ENCODE measurements around the gene TRIM61. TPM values are rescaled to one million over a fixed set of nuclear protein-coding genes. Genes with fewer than 3 reads are reported as not detected.
"Not testable (repeated sequence)": the region's sequence is repeated elsewhere in the genome, so short reads cannot be mapped to it uniquely, and the experiment has no call there.

Gene TRIM61
- total RNA-seq, 1 donor from 2014 or later: not detected

- no peaks in the 10 kb centered on the region for H3K4me1 ChIP-seq
- no peak for DNase-seq (ENCODE audit: extremely low spot score in 2 of 2)
- H3K9me3 ChIP-seq: no peaks in the 10 kb centered on the region
- intact Hi-C loops (cut with DNase I): no loop called here
- H3K36me3 ChIP-seq: no peaks in the 10 kb centered on the region
- H3K4me3 ChIP-seq: no peak overlapping the region
- TF ChIP-seq POLR2AphosphoS5 (IDR thresholded peaks at IDR 0.05; ENCODE audit: insufficient read depth in 1 of 2, low read depth in 1 of 2) (no peak), POLR2A (IDR thresholded peaks at IDR 0.05) (no peak), CTCF (IDR thresholded peaks at IDR 0.05) (no peak)
- no peaks in the 10 kb centered on the region for H3K27me3 ChIP-seq
- H3K27ac ChIP-seq: no peak overlapping the region
These were observed 45.7 kb downstream of the TRIM61 start for GRCh38 chr4:164931551-164932324.

GRCh38 chr4:164930647-164931046 lies 46.8 kb downstream of the TRIM61 start:
- H3K27ac ChIP-seq: no peak overlapping the region
- intact Hi-C loops (cut with DNase I): no loop called here
- no peak overlapping the region for H3K4me3 ChIP-seq
- no peaks in the 10 kb centered on the region for H3K4me1 ChIP-seq
- H3K9me3 ChIP-seq: no peaks in the 10 kb centered on the region
- no peak for TF ChIP-seq CTCF (IDR thresholded peaks at IDR 0.05)
- TF ChIP-seq POLR2AphosphoS5 (IDR thresholded peaks at IDR 0.05; ENCODE audit: insufficient read depth in 1 of 2, low read depth in 1 of 2): no peak
- TF ChIP-seq POLR2A (IDR thresholded peaks at IDR 0.05): no peak
- DNase-seq (ENCODE audit: extremely low spot score in 2 of 2): no peak
- no peaks in the 10 kb centered on the region for H3K27me3 ChIP-seq
- no peaks in the 10 kb centered on the region for H3K36me3 ChIP-seq

GRCh38 chr4:164927101-164927500 lies 50.4 kb downstream of the TRIM61 start:
- DNase-seq (ENCODE audit: extremely low spot score in 2 of 2); H3K4me3 ChIP-seq; H3K27ac ChIP-seq; H3K9me3 ChIP-seq; H3K36me3 ChIP-seq; H3K4me1 ChIP-seq; H3K27me3 ChIP-seq; intact Hi-C loops (cut with DNase I): not testable (repeated sequence)

GRCh38 chr4:164926301-164926700 lies 51.2 kb downstream of the TRIM61 start:
- no peak for DNase-seq (ENCODE audit: extremely low spot score in 2 of 2)
- no peaks in the 10 kb centered on the region for H3K36me3 ChIP-seq
- no peak overlapping the region for H3K27ac ChIP-seq
- H3K4me1 ChIP-seq: no peaks in the 10 kb centered on the region
- no peak overlapping the region for H3K4me3 ChIP-seq
- intact Hi-C loops (cut with DNase I): no loop called here
- H3K27me3 ChIP-seq: no peaks in the 10 kb centered on the region
- no peaks in the 10 kb centered on the region for H3K9me3 ChIP-seq
- TF ChIP-seq POLR2AphosphoS5 (IDR thresholded peaks at IDR 0.05; ENCODE audit: insufficient read depth in 1 of 2, low read depth in 1 of 2) (no peak), POLR2A (IDR thresholded peaks at IDR 0.05) (no peak), CTCF (IDR thresholded peaks at IDR 0.05) (no peak)

GRCh38 chr4:164924670-164925238 lies 52.7 kb downstream of the TRIM61 start:
- no peak overlapping the region for H3K27ac ChIP-seq
- H3K36me3 ChIP-seq: no peaks in the 10 kb centered on the region
- TF ChIP-seq POLR2AphosphoS5 (IDR thresholded peaks at IDR 0.05; ENCODE audit: insufficient read depth in 1 of 2, low read depth in 1 of 2) (no peak), CTCF (IDR thresholded peaks at IDR 0.05) (no peak)

More at GRCh38 chr4:164924670-164925238, 52.7 kb downstream of the TRIM61 start:
- Histone ChIP-seq H3K9me3 (no peaks in the 10 kb centered on the region), H3K27me3 (no peaks in the 10 kb centered on the region), H3K4me1 (no peaks in the 10 kb centered on the region), H3K4me3 (no peak overlapping the region)
- intact Hi-C loops (cut with DNase I): no loop called here
- no peak for DNase-seq (ENCODE audit: extremely low spot score in 2 of 2)

All from vagina (tissue), 2 donors.